GM18520 (cell line): ENCODE data around the gene TTC28.
"Not testable (repeated sequence)": the region's sequence is repeated elsewhere in the genome, so short reads cannot be mapped to it uniquely, and the experiment has no call there.

Experiments
- ATAC-seq: cut with Tn5 transposase; IDR thresholded peaks from one replicate; pipeline ENCODE4 v1.9.1; 2021; ENCODE audit not compliant: unreplicated experiment

The TTC28 gene

DNA sequence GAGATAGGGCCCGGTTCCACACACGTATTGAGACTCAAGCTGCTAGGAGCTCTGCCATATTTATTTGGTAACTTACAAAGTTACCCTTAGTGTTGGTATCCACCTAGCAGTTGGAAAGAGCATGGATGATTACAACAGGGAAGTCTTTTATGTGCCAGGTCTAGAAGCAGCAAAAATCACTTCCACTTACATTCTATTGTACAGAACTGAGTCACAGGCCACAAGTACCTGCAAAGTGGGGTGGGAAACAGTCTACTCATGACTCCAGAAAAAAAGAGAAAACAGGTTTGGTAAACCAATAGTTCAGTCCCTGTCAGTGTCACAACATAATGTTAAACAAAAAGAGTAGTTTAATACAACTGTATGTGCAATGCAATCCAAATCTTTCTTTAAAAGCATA lies 480.9 kb downstream of the TTC28 start:
- no peak for ATAC-seq

DNA sequence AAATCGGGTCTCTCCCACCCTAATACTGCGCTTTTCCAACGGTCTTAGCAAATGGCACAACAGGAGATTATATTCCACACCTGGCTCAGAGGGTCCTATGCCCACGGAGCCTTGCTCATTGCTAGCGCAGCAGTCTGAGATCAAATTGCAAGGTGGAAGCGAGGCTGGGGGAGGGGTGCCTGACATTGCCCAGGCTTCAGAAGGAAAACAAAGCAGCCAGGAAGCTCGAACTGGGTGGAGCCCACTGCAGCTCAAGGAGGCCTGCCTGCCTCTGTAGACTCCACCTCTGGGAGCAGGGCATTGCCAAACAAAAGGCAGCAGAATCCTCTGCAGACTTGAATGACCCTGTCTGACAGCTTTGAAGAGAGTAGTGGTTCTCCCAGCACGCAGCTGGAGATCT lies 488.1 kb downstream of the TTC28 start:
- not testable (repeated sequence) for ATAC-seq

DNA sequence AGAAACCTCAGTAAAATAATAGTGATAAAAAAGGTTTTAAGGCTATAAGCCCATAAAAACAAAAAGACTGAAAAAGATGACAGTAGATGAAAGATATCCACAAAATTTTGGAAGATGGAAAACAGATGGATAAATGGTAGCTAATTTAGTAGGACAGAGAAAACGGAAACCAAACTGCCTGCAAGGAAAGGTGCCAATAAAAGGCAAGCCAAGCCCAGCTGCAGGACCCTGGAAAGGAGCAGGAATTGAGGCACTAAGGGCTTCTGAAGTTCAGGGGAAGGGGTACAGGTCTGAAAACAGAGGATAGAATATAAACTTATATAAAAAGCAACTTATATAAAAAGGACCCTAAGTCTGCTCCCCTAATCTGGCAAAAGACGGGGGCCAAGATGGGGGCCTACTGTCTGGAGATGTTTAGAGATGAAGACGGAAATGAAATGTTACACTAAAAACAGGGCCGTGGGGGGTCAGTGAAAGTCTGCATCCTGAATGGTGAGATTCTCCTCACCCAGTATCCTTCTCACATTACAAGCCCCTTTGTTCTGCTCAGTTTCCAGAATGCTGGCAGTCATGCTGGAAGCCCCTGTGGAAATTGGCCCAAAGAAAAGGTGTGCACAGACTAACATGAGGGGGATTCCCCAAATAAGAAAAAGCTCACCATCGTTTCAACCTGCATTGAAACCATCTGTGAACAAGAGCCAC lies 491.3 kb downstream of the TTC28 start:
- no peak for ATAC-seq

DNA sequence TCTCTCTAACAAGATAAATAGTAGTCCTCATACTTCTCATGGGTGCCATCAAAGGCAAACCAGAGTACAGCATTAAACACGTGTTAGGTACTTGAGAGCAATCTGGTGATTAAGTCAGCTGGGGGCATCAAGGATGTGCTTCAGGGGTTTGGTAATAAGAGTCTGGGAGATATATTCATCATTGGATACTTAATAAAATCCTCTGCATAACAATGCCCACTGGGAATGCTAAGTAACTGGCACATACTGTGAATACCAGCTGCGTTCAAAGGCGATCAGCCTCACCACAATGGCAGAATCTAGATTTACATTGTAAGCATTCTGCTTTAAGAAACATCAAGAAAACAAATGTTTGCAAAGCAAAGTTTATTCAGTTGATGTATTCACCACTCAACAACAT lies 492.0 kb downstream of the TTC28 start:
- ATAC-seq: no peak

DNA sequence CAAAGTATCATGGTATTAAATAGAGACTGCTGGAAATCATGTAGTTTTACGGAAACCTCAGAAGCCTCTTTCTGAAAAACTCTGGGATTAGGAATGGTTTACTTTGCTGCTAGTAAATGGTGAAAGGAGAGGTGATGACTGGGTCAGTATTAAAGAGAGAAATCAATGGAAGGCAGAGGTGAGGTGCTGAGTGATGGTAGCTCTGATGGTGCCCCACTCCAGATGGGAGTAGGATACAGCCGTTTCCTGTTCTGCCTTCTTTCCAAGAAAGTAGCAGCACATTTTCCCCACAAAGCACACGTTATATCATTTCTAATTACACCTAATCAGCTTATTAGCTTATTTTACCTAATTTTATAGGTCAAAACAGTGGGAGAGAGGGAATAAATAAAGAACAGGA lies 493.0 kb downstream of the TTC28 start:
- no peak for ATAC-seq

DNA sequence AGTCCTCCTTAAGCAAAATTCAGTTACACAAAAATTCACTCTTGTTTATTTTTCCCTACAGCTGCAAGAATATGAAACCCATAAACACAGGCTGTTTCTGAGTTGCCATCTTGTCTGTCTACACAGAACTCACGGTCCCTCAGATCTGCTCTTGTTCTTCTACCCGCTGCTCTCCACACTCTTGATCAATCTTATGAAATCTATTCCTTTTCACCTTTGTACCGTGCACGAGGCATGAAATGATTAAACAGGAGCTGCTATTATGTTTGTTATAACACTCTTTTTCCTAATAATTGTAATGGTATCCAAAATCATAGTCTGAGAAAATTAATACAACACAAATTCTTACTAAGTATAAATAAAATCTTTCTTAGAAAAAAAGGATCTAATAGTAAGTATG lies 494.5 kb downstream of the TTC28 start:
- ATAC-seq: no peak

DNA sequence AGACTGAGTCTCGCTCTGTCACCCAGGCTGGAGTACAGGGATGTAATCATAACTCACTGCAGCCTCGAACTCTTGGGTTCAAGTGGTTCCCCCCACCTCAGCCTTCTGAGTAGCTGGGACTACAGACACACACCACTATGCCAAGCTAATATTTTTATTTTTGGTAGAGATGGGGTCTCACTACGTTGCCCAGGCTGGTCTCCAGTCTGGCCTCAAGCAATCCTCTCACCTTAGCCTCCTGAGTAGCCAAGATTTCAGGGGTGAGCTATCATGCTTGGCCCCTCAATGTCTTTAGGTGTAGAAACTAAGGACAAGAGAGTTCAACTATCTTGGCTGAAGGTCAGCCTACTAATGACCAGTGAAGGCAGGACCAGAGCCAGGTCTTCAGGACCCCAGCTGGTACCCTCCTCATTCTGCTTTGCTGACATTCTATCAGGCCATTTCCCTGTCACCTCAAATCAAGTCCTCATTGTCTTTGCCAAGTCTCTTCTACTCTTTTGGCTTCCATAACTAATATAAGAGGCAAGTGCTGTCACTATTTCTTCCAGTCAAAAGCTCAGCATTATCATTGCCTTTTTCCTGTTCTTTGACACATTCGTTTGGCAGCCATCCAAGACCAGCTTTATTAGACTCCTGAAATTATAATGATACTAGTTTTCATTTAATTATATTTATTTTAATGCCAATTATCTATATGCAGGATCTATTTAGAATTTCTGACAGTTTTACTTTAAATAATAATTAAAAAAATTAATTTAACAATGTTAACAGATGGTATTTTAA lies 496.4 kb downstream of the TTC28 start:
- no peak for ATAC-seq

DNA sequence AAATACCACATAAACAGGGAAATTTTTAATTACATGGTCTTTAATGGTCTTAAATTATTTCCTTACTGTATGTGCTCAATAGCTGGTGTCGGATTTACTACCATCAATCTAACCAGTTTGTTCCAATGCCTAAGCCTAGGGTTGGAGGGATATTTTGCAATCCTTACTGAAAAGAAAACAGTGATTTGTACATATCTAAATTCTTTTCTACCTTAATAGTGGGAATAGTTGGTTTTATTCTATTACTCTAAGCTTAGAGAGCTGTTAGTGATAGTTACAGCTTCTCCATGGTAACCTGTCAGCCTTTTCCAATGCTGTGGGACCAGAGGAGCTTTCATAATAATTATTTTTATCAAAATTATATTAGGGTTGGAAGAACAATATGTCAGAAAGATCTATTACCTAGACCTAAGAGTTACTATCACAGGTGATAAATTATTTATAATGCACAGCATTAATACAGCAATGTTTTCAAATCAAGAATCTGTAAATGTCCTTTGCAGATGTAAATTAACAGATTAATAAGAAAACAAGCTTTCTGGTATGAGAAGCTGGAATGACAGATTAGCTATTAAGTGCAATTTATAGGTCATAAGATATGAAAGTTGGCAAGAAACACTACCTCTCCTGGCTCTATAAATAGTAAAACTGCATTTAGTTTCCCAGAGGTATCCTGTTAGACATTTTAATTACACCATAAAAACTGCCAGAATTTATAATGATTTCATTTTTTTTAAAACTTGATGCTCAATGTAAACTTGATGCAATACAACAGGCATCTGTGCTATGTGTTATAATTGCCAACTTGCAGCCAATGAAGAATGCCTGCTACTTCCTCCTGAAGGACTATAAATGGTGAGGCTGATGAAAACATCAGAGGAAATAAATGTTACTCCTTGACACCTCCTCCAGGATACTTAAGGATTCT lies 498.6 kb downstream of the TTC28 start:
- no peak for ATAC-seq

DNA sequence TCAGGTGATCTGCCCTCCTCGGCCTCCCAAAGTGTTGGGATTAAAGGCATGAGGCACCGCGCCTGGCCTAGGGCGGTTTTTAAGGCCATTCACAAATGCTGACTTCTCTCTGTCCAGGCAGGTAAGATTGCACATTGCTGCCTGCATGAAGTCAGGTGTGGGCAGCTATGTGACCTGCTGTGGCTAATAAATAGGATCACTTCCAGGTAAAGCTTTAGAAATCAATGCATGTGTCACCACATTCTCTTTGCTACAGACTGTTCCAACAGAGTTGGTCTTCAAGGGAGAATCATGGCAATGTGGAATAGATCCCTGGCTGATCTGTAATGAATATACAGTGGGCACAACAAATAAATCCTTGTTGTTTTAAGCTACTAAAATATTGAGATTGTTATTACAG lies 500.2 kb downstream of the TTC28 start:
- no peak for ATAC-seq

DNA sequence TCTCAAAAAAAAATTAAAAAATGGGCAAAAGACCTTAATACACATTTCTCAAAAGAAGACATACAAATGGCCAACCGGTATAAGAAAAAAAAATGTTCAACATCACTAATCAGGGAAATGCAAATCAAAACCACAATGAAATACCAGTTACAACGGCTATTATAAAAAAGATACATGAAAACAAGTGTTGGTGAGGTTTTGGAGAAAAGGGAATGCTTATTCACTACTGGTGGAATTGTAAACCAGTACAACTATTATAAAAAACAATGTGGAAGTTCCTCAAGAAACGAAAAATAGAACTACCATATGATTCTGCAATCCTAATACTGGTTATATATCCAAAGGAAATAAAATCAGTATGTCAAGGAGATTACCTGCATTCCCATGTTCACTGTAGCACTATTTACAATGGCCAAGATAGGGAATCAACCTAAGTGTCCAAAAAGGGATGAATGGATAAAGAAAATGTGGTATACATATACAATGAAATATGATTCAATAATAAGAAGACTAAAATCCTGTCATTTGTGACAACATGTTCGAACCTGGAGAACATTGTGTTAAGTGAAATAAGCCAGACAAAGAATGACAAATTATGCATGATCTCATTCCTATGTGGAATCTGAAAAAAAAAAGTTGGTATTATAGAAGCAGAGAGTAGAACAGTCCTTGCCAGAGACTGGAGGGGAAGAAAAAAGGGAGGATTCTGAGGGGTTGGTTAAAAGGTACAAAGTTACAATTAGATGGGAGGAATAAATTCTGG lies 503.7 kb downstream of the TTC28 start:
- ATAC-seq: no peak

DNA sequence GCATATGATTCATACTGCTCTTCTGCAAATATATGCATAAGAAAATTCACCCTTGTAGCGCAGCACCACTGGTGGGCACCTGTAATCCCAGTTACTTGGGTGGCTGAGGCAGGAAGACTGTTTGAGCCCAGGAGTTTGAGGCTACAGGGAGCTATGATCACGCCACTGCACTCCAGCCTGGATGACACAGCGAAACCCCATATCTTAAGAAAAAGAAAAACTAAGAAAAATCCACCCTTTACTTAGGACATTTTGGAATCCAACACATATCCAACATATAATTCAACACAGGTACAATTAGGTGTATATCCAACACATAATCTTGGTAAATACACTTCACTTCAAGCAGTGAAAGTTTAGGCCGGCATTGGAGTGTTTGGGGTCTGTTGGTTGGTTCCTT lies 505.1 kb downstream of the TTC28 start:
- ATAC-seq: no peak

DNA sequence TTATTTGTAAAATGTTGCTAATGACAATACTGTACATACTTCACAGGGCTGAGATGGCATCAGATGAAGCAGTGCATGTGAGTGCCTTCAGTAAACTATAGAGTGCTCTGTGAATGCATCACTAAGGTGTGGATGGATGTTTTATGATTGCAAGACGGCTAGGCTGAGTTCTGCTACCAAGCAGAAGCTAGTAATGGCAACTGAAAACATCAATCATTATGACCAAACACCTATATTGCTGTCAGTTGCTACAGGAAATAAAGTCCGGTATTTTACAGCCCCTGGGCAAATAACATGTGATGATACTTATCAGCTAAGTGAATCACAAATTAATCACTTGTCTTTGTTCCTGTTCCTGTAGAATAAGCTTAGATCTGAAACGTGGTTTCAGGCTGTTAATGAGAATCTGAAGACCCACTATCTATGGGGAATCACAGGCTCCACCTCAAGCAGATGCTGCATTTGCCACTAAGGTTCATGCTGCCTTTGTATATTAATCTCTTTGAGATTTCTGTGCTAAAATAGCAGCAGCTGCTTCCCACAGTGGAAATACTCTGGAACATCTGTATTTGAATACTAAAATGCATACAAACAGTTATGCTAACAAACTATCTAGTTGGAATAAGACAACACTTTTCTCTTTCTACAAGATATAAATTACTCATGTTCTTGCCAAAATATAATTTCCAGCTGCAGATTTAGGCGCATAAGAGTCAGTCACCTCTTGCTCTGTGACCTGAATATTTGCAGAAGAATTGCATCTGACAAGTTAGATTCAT lies 506.6 kb downstream of the TTC28 start:
- no peak for ATAC-seq

DNA sequence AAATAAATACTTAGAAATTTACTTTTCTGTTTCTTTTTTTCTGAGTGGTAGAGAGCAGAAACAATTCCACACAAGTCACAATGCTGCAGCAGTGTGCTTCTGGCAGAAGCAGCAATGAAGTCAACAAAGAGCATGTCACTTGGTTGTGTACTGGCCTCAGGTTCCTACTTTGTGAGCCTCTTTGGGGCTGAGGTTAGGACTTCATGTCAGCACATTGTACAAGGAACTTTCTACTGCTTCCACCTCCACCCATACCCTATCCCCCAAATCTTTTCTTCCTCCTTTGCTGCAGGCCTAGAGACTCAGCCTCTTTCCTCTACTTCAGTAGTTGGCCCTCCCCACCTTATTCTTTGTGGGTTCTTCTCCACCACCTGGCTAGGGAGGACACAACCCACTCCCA lies 507.9 kb downstream of the TTC28 start:
- no peak for ATAC-seq

DNA sequence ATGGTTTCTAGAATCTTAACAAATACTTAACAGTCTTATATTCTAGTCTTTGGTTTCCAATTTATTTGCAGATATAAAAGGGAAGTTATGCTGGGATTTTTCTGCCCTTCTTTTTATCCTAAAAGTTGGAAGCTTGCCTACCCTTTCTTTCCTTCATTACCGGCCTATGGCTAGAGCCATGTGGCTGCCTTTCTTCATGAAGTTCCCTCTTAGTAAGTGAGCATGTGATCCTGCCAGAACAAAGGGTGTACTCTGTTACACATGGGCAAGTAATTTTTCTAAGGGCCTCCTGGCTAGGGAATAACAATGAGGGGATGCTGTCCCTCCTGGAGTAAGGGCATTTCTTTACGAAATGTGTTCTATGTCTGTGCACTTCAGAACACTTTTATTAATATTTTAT lies 508.5 kb downstream of the TTC28 start:
- no peak for ATAC-seq

DNA sequence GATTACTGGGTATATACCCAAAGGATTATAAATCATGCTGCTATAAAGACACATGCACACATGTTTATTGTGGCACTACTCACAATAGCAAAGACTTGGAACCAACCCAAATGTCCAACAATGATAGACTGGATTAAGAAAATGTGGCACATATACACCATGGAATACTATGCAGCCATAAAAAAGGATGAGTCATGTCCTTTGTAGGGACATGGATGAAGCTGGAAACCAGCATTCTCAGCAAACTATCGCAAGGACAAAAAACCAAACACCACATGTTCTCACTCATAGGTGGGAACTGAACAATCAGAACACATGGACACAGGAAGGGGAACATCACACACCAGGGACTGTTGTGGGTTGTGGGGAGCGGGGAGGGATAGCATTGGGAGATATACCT lies 510.3 kb downstream of the TTC28 start:
- ATAC-seq: not testable (repeated sequence)

DNA sequence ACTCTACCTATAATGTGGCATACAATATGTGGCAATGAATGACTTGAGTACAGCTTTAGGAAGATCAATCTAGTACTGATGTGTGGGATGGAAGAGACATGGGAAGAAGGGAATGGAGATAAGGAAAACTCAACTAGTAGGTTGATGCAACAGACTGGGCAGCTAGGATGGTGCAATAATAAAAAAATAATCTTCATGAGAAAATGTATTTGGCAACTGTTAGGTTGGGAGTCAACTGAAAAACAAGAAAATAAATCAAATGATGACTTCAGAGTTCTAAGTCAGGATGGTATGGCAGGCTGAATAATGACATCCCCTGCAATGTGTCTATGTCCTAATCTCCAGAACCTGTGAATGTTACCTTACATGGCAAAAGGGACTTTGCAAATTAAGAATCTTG lies 523.8 kb downstream of the TTC28 start:
- no peak for ATAC-seq

DNA sequence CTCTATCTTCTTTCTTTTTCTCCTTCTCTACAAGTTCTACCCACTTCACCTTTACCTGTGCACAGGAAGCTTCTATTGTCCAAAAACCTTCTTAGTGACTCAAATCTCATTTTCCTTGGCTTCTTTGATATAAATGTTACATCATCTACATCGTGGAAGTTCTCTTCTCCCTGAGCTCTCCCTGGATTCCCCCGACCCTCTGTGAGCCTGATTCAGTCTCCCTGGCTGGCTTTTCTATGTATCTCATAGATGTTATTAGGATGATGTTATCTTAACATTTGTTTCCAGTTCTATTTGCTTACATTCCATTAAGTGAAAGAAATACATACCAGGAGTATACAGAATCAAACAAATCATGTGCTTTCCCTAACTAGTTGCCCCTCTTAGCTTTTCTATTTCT lies 524.8 kb downstream of the TTC28 start:
- no peak for ATAC-seq

DNA sequence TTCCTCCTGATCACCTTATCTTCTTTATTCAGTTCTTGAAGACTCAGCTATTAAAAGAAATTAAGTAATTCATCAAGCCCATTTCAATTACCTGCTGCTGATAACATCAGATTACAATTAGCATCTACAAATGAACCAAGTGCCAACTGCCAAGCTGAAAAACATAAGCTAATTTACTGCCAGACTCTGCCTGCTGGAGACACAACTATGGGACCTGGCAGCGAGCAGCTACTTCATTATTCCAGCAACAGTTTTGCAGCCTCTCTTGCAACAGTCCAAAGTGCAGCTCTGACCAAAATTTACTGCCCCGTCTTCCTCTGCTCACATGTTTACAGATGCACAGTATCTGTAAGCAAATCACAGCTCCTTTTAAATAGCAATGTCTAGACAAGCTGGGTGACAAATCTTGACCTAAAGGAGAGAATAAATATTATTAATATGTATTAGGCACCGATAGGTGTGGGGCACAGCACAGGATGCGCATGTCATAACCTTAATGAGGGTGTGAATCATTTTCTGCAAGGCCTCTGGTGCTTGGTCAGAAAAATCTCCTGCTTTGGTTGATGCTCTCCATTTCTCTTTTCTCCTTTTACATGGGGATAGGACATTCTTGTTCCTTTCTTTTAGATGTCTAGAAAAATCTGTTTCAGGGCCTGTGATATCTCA lies 528.4 kb downstream of the TTC28 start:
- ATAC-seq: no peak

DNA sequence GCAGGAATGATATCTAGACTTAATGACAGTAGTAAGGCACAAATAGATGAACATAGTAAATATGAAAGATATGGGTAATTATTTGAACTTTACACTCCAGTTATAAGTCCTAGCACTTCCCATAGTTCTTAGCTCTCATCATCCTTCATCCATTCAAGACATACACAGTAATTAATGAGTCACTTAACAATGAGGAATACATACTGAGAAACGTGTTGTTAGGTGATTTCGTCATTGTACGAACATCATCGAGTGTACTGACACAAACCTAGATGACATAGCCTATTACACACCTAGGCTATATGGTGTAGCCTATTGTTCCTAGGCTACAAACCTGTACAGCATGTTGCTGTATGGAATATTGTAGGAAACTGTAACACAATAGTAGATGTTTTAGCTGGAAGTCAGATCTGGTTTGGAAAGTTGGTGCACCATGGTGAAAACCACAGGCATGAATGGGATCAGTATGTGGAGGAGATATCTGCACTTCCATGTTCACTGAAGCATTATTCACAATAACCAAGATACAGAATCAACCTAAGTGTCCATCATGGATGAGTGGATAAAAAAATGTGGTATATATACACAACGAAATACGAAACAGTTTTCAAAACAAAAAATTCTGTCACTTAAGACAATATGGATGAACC lies 530.7 kb downstream of the TTC28 start:
- ATAC-seq: no peak
